ES-I3 (cell line): ENCODE results near the gene CTSE.

Experiments used
- H3K36me3 ChIP-seq: 2 replicates; pipeline ENCODE4 v1.6.1; 2013; ENCODE audit warnings: mild to moderate bottlenecking, low read length, control low read depth, moderate library complexity; ENCODE audit not compliant: insufficient read depth
- H3K4me1 ChIP-seq: 2 replicates; pipeline ENCODE4 v1.6.1; 2013; ENCODE audit warnings: mild to moderate bottlenecking, control low read depth, low read length; ENCODE audit not compliant: insufficient read depth
- H3K9ac ChIP-seq: 2 replicates; pipeline ENCODE4 v1.6.1; 2013; ENCODE audit warnings: low read depth, mild to moderate bottlenecking, low read length, moderate library complexity
- H3K9me3 ChIP-seq: 2 replicates; pipeline ENCODE4 v1.6.1; 2013; ENCODE audit warnings: mild to moderate bottlenecking, low read length, moderate library complexity; ENCODE audit not compliant: control insufficient read depth, insufficient read depth

CTSE gene

GRCh38 chr1:205971082-205971481 lies 52.6 kb downstream of the CTSE start:
- no peak overlapping the region for H3K9ac ChIP-seq
- no peaks in the 10 kb centered on the region for H3K36me3 ChIP-seq
- no peaks in the 10 kb centered on the region for H3K9me3 ChIP-seq
- no peaks in the 10 kb centered on the region for H3K4me1 ChIP-seq

GRCh38 chr1:205970486-205970885 lies 53.2 kb downstream of the CTSE start:
- Histone ChIP-seq H3K4me1 (no peaks in the 10 kb centered on the region), H3K36me3 (no peaks in the 10 kb centered on the region), H3K9me3 (no peaks in the 10 kb centered on the region), H3K9ac (no peak overlapping the region)

- no peaks in the 10 kb centered on the region for H3K9me3 ChIP-seq
- H3K36me3 ChIP-seq, result no peaks in the 10 kb centered on the region
- H3K9ac ChIP-seq, result no peak overlapping the region
- H3K4me1 ChIP-seq, result no peaks in the 10 kb centered on the region
Observed at GRCh38 chr1:205969229-205969628, 54.5 kb downstream of the CTSE start.

- no peaks in the 10 kb centered on the region for H3K4me1 ChIP-seq
- H3K36me3 ChIP-seq, result no peaks in the 10 kb centered on the region
- no peaks in the 10 kb centered on the region for H3K9me3 ChIP-seq
- H3K9ac ChIP-seq, result no peak overlapping the region
Observed at GRCh38 chr1:205967554-205968335, 56.0 kb downstream of the CTSE start.

- H3K36me3 ChIP-seq, result no peaks in the 10 kb centered on the region
- H3K4me1 ChIP-seq, result no peaks in the 10 kb centered on the region; the same call in 1 of the 2 replicates
- no peak overlapping the region for H3K9ac ChIP-seq
- no peaks in the 10 kb centered on the region for H3K9me3 ChIP-seq
Observed at GRCh38 chr1:205965036-205965884, 58.4 kb downstream of the CTSE start.

- no peak overlapping the region for H3K9ac ChIP-seq
- H3K36me3 ChIP-seq, result no peaks in the 10 kb centered on the region
- H3K4me1 ChIP-seq, result no peaks in the 10 kb centered on the region; the same call in 1 of the 2 replicates
- no peaks in the 10 kb centered on the region for H3K9me3 ChIP-seq
Observed at GRCh38 chr1:205963352-205964155, 60.1 kb downstream of the CTSE start.

GRCh38 chr1:205962821-205963221 lies 60.9 kb downstream of the CTSE start:
- Histone ChIP-seq H3K36me3 (no peaks in the 10 kb centered on the region), H3K9me3 (no peaks in the 10 kb centered on the region), H3K9ac (no peak overlapping the region), H3K4me1 (no peaks in the 10 kb centered on the region; the same call in 1 of the 2 replicates)

GRCh38 chr1:205961991-205962820 lies 61.5 kb downstream of the CTSE start:
- Histone ChIP-seq H3K36me3 (no peaks in the 10 kb centered on the region), H3K9me3 (no peaks in the 10 kb centered on the region), H3K4me1 (no peaks in the 10 kb centered on the region; the same call in 1 of the 2 replicates), H3K9ac (no peak overlapping the region)

- H3K9me3 ChIP-seq, result no peaks in the 10 kb centered on the region
- H3K4me1 ChIP-seq, result no peaks in the 10 kb centered on the region; the same call in 1 of the 2 replicates
- H3K9ac ChIP-seq, result no peak overlapping the region
- H3K36me3 ChIP-seq, result no peaks in the 10 kb centered on the region
Observed at GRCh38 chr1:205961405-205961804, 62.3 kb downstream of the CTSE start.

- H3K9ac ChIP-seq, result no peak overlapping the region
- H3K9me3 ChIP-seq, result no peaks in the 10 kb centered on the region
- H3K36me3 ChIP-seq, result no peaks in the 10 kb centered on the region
- peaks cover 2% of the 10 kb centered on the region for H3K4me1 ChIP-seq
Observed at GRCh38 chr1:205959789-205960188, 63.9 kb downstream of the CTSE start.
